GM19099 (cell line): Measurements from ENCODE around the gene DNMT3A.
A peak's percentile ranks its signal among the peaks of the same experiment; 100 is the strongest.

Experiments used
- POLR2A ChIP-seq: IDR thresholded peaks from 3 replicates; pipeline ENCODE4 v1.6.1; 2011; ENCODE audit warnings: low read depth; ENCODE audit not compliant: insufficient read length; ENCODE audit errors: extremely low read depth

Gene DNMT3A

GRCh38 chr2:25341753-25342371 is at the start of gene DNMT3A:
Gene DNMT3A, minus strand, starts transcription at chr2:25341925. Its CDS starts 27,941 bp downstream, at chr2:25313984.
- no peak for TF ChIP-seq POLR2A

- no peak for TF ChIP-seq POLR2A
Observed at GRCh38 chr2:25389161-25389560, 47.4 kb upstream of the DNMT3A start.

GRCh38 chr2:25388491-25388890 is 46.8 kb upstream of the DNMT3A start:
- TF ChIP-seq POLR2A, result peak; percentile 53

GRCh38 chr2:25387876-25388449 is 46.2 kb upstream of the DNMT3A start:
- TF ChIP-seq POLR2A, result no peak

- TF ChIP-seq POLR2A, result no peak
Observed at GRCh38 chr2:25386971-25387875, 45.5 kb upstream of the DNMT3A start.

GRCh38 chr2:25385910-25386309 is 44.2 kb upstream of the DNMT3A start:
- no peak for TF ChIP-seq POLR2A

GRCh38 chr2:25383806-25384205 is 42.1 kb upstream of the DNMT3A start:
- no peak for TF ChIP-seq POLR2A

GRCh38 chr2:25381502-25381901 is 39.8 kb upstream of the DNMT3A start:
- TF ChIP-seq POLR2A, result no peak

GRCh38 chr2:25380586-25381375 is 39.1 kb upstream of the DNMT3A start:
- TF ChIP-seq POLR2A, result no peak

GRCh38 chr2:25380023-25380422 is 38.3 kb upstream of the DNMT3A start:
- TF ChIP-seq POLR2A, result no peak

GRCh38 chr2:25379535-25379934 is 37.8 kb upstream of the DNMT3A start:
- no peak for TF ChIP-seq POLR2A

GRCh38 chr2:25378731-25379490 is 37.2 kb upstream of the DNMT3A start:
- no peak for TF ChIP-seq POLR2A

GRCh38 chr2:25377822-25378421 is 36.2 kb upstream of the DNMT3A start:
- no peak for TF ChIP-seq POLR2A
